Activated naive CD4-positive, alpha-beta T cell treated with Interleukin-2 at 50 U/mL for 16 hours (primary cell): Measurements from ENCODE around the gene CTAGE4.
"Not testable (repeated sequence)": the region's sequence is repeated elsewhere in the genome, so short reads cannot be mapped to it uniquely, and the experiment has no call there.

Experiments
- DNase-seq: peaks from one replicate; pipeline ENCODE4 v3.0.0-alpha.2; 2020

The CTAGE4 gene

GRCh38 chr7:144183166-144183565 lies at the start of gene CTAGE4:
TSS of gene CTAGE4 (plus strand) at chr7:144183466. CDS start at chr7:144183504, 38 bp downstream.
- DNase-seq, result not testable (repeated sequence)

GRCh38 chr7:144134116-144134515 lies 49.1 kb upstream of the CTAGE4 start:
- DNase-seq, result no peak

- DNase-seq, result no peak
Observed at GRCh38 chr7:144137501-144137900, 45.8 kb upstream of the CTAGE4 start.

- no peak for DNase-seq
Observed at GRCh38 chr7:144142187-144142586, 41.1 kb upstream of the CTAGE4 start.

GRCh38 chr7:144144426-144144825 lies 38.8 kb upstream of the CTAGE4 start:
- DNase-seq, result no peak

- DNase-seq, result no peak
Observed at GRCh38 chr7:144148224-144148827, 34.9 kb upstream of the CTAGE4 start.

GRCh38 chr7:144158861-144159260 lies 24.4 kb upstream of the CTAGE4 start:
- DNase-seq, result no peak

GRCh38 chr7:144164784-144165183 lies 18.5 kb upstream of the CTAGE4 start:
- DNase-seq, result no peak

- not testable (repeated sequence) for DNase-seq
Observed at GRCh38 chr7:144171594-144172350, 11.5 kb upstream of the CTAGE4 start.

GRCh38 chr7:144174613-144175012 lies 8.7 kb upstream of the CTAGE4 start:
- DNase-seq, result no peak

GRCh38 chr7:144178380-144179164 lies 4.7 kb upstream of the CTAGE4 start:
- DNase-seq, result peak; percentile 8

- not testable (repeated sequence) for DNase-seq
Observed at GRCh38 chr7:144179165-144179479, 4.1 kb upstream of the CTAGE4 start.

GRCh38 chr7:144187848-144188247 lies 4.6 kb downstream of the CTAGE4 start:
- not testable (repeated sequence) for DNase-seq

- DNase-seq, result not testable (repeated sequence)
Observed at GRCh38 chr7:144188578-144189171, 5.4 kb downstream of the CTAGE4 start.

GRCh38 chr7:144193782-144194181 lies 10.5 kb downstream of the CTAGE4 start:
- not testable (repeated sequence) for DNase-seq

- not testable (repeated sequence) for DNase-seq
Observed at GRCh38 chr7:144194453-144194852, 11.2 kb downstream of the CTAGE4 start.

GRCh38 chr7:144195212-144195872 lies 12.1 kb downstream of the CTAGE4 start, which contains the start of gene ARHGEF35:
TSS of gene ARHGEF35 (minus strand) at chr7:144195833. CDS start at chr7:144188383, 7,450 bp downstream.
- peak; percentile 3 for DNase-seq

GRCh38 chr7:144198934-144199333 lies 15.7 kb downstream of the CTAGE4 start:
- DNase-seq, result not testable (repeated sequence)

GRCh38 chr7:144201978-144202377 lies 18.7 kb downstream of the CTAGE4 start:
- not testable (repeated sequence) for DNase-seq

- not testable (repeated sequence) for DNase-seq
Observed at GRCh38 chr7:144203086-144203485, 19.8 kb downstream of the CTAGE4 start.

- not testable (repeated sequence) for DNase-seq
Observed at GRCh38 chr7:144205306-144205705, 22.0 kb downstream of the CTAGE4 start.

GRCh38 chr7:144217200-144217599 lies 33.9 kb downstream of the CTAGE4 start:
- DNase-seq, result not testable (repeated sequence)
